Effector memory CD4-positive, alpha-beta T cell (primary cell): ENCODE data around the gene CD19.

Source experiments
- DNase-seq, 3 donors: peaks; one replicate each; pipeline ENCODE4 v3.0.0-alpha.2; 2020
- H3K27ac ChIP-seq: 2 replicates; pipeline ENCODE4 v1.7.0; 2013; ENCODE audit warnings: mild to moderate bottlenecking, low read length, moderate library complexity; ENCODE audit not compliant: insufficient read depth, poor library complexity, severe bottlenecking
- H3K27me3 ChIP-seq: replicated peaks from 2 replicates; pipeline ENCODE4 v1.7.0; 2013; ENCODE audit warnings: mild to moderate bottlenecking, low read length; ENCODE audit not compliant: insufficient read depth, control insufficient read depth, poor library complexity, severe bottlenecking
- H3K36me3 ChIP-seq: 2 replicates; pipeline ENCODE4 v1.7.0; 2013; ENCODE audit warnings: mild to moderate bottlenecking, low read length, moderate library complexity; ENCODE audit not compliant: control insufficient read depth, insufficient read depth
- H3K4me1 ChIP-seq: 2 replicates; pipeline ENCODE4 v1.7.0; 2013; ENCODE audit warnings: low read length, mild to moderate bottlenecking; ENCODE audit not compliant: control insufficient read depth, insufficient read depth, poor library complexity, severe bottlenecking
- H3K4me3 ChIP-seq: 2 replicates; pipeline ENCODE4 v1.7.0; 2013; ENCODE audit warnings: low read length, low read depth, mild to moderate bottlenecking; ENCODE audit not compliant: insufficient read depth, poor library complexity, severe bottlenecking
- H3K9me3 ChIP-seq: 2 replicates; pipeline ENCODE4 v1.7.0; 2013; ENCODE audit warnings: mild to moderate bottlenecking, low read length, moderate library complexity; ENCODE audit not compliant: control insufficient read depth

CD19 gene

DNA sequence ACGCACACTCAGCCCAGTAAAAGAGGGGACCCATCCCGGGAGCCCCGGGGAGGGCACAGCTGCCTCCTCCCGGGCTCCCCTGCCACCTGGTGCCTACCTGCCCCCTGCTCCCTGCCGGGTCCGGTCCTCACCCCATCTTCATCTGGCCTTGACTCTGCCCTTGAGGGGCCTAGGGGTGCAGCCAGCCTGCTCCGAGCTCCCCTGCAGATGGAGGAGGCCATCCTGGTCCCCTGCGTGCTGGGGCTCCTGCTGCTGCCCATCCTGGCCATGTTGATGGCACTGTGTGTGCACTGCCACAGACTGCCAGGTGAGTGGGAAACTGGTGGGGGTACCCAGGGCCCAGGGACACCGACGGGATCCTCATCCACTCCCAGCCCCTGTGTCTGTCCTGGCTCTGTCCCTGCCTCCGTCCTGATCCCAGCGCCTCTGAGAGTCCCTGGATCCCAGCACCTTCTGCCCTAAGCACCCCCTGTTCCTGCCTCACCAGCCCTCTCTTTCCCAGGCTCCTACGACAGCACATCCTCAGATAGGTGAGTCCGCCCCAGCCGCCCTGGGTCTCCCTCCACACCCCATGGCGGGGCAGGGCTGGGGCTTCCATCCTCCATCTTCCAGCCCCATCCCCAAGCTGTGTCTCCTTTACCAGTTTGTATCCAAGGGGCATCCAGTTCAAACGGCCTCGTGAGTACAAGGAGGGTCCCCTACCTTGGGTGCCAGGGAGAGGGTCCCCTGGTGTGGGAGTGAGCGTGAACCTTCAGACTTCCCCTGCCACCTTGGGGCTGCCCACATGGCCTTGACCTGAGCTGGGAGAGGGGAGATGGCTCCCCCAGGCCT is 53.7 kb downstream of the CD19 start:
- Histone ChIP-seq H3K27me3 (no peaks in the 10 kb centered on the region), H3K4me1 (peaks cover 44% of the 10 kb centered on the region), H3K9me3 (no peaks in the 10 kb centered on the region), H3K36me3 (peaks cover 42% of the 10 kb centered on the region), H3K27ac (peak overlapping the region; percentile 90), H3K4me3 (peak overlapping the region; percentile 95)
- DNase-seq: no peak

DNA sequence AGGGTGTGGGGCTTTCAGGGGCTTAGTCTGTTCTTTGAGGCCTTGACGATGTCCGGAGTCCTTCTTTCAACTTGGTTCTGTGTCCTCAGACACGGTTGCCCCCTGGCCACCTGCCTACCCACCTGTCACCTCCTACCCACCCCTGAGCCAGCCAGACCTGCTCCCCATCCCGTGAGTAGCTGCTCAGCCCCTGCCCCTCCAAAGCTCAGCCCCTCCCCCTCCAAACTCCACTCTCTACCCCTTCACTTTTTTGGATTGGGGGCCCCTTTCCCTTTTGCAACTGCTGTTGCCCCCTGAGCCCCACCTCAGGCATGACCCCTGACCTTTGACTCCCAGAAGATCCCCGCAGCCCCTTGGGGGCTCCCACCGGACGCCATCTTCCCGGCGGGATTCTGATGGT is 54.3 kb downstream of the CD19 start:
- Histone ChIP-seq H3K27ac (peak overlapping the region; percentile 90), H3K27me3 (no peaks in the 10 kb centered on the region), H3K9me3 (no peaks in the 10 kb centered on the region), H3K4me3 (peak overlapping the region; percentile 95), H3K36me3 (peaks cover 39% of the 10 kb centered on the region), H3K4me1 (peaks cover 45% of the 10 kb centered on the region)
- no peak for DNase-seq

DNA sequence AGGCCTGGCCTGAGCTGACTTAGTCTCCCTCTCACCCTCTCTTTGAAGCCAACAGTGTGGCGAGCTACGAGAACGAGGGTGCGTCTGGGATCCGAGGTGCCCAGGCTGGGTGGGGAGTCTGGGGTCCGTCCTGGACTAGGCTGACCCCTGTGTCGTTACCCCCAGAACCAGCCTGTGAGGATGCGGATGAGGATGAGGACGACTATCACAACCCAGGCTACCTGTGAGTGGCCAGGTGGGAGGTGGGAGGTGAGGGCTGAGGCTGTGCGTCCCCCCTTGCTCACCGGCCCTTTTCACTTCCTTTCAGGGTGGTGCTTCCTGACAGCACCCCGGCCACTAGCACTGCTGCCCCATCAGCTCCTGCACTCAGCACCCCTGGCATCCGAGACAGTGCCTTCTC is 54.7 kb downstream of the CD19 start:
- Histone ChIP-seq H3K36me3 (peaks cover 35% of the 10 kb centered on the region), H3K27ac (peak overlapping the region; percentile 90), H3K4me1 (peaks cover 45% of the 10 kb centered on the region), H3K9me3 (no peaks in the 10 kb centered on the region), H3K27me3 (no peaks in the 10 kb centered on the region), H3K4me3 (peak overlapping the region; percentile 95)
- DNase-seq: no peak

DNA sequence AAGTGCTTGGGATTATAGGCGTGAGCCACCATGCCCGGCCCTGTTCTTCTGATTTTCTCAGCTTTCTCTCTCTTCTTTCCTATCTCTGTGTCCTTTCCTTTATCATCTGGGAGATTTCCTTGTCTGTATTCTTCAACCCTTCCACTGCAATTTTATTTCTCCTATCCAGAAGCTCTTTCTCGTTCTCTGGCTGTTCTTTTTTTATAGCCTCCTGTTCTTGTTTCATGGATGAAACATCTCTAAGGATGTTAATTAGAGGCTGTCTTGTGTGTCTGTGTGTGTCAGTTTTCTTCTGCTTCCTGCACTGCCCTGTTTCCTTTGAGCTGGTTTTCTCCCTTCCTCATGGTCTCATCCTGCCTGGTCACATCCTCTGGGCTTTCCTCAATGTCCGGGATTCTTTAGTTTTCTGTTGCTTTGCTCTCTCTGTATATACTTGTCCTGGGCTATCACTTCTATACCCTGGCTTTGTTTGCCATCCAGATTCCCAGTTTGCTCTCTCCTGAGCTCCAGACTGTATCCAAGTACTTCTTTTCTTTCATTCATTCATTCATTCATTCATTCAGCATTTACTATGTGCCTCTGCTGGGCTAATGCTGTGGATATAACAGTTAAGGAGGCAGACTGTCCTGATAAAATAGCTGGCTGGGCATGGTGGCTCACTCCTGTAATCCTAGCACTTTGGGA is 55.5 kb downstream of the CD19 start:
- peak overlapping the region; percentile 90 for H3K27ac ChIP-seq
- H3K4me1 ChIP-seq: peaks cover 45% of the 10 kb centered on the region
- no peaks in the 10 kb centered on the region for H3K27me3 ChIP-seq
- no peak overlapping the region for H3K4me3 ChIP-seq
- DNase-seq: no peak
- peaks cover 30% of the 10 kb centered on the region for H3K36me3 ChIP-seq
- no peaks in the 10 kb centered on the region for H3K9me3 ChIP-seq
